NCI-H1092 treated with DMSO at 0.1 percent for 48 hours (cell line): ENCODE measurements around the gene TRPM2.
"Not testable (repeated sequence)": the region's sequence is repeated elsewhere in the genome, so short reads cannot be mapped to it uniquely, and the experiment has no call there.

Experiments
- DNase-seq: peaks from one replicate; lab custom pipeline; 2025; lab: John Stamatoyannopoulos, UW

TRPM2 gene

DNA sequence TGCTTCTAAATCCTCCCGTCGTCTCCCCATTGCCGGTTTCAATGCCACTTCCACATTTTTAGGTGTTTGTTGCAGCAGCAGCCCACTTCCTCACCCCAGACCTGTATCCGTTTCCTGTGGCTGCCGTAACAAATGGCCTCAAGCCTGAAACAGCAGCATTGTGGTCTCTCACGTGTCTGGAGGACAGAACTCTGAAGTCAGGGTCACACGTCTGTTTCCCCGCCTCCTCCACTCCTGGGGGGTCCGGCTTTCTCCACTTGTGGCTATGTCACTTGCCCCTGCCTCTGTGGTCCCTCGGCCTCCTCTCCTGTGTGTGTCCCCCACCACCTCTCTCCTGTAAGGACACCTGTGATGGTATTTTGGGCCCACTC is 21.8 kb downstream of the TRPM2 start:
- no peak for DNase-seq

DNA sequence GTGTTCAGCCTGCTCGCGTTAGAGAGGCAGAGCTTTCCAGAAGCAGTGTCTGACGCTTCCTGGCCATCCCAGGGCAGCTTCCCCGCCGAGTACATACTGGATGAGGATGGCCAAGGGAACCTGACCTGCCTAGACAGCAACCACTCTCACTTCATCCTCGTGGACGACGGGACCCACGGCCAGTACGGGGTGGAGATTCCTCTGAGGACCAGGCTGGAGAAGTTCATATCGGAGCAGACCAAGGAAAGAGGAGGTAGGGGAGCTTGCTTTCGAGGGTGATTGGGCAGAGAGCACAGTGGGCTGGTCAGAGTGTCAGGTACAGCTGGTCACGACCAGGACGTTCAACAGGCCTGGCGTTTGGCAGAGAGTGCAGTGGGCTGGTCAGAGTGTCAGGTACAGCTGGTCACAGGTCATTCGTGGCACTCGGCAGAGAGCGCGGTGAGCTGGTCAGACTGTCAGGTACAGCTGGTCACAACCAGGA is 22.4 kb downstream of the TRPM2 start:
- DNase-seq = no peak

DNA sequence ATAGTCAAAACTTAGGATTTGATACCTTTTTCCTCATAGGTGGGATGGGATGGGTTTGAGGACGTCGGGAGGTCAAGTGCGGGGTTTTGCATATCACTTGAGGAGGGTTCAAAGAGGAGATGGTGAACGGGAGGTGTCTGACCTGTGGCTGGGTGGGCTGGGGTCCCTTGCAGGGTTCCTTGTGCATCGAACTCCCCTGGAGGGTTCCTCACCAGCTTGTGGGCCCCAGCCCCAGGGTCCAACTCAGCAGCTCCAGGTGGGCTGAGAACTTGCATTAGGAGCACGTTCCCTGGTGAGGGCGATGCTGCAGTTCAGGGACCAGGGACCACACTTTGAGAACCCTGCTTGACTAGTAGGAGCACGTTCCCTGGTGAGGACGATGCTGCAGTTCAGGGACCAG is 23.2 kb downstream of the TRPM2 start:
- no peak for DNase-seq

DNA sequence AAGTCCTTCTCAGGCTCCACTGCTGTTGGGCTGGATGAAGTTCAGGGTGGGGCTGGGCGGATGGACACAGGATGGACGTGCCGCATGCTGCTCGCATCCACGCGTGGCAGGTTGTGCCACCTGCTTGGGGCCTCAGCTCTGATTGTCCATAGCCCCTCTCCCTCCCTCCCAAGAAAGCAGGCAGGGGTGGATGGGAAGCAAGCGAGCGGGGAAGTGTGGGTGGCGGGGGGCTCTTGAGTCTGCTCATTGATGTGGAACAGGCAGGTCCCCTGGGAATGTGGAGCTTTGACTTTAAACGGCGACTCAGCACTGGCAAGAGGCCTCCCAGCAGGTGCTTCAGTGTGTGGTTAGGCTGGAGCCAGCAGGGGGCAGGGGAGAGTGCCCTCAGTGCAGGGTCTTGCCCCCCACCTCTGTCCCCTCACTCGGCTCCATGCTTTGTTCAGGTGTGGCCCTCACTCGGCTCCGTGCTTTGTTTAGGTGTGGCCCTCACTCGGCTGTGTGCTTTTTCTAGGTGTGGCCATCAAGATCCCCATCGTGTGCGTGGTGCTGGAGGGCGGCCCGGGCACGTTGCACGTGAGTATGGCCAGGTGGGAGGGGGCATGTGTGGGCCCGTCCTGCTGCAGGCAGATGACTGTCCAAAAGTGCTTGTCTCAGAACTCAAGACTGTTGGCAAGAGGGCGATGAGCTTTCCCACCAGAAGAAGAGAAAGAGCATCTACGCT is 23.9 kb downstream of the TRPM2 start:
- DNase-seq = peak; percentile 63

DNA sequence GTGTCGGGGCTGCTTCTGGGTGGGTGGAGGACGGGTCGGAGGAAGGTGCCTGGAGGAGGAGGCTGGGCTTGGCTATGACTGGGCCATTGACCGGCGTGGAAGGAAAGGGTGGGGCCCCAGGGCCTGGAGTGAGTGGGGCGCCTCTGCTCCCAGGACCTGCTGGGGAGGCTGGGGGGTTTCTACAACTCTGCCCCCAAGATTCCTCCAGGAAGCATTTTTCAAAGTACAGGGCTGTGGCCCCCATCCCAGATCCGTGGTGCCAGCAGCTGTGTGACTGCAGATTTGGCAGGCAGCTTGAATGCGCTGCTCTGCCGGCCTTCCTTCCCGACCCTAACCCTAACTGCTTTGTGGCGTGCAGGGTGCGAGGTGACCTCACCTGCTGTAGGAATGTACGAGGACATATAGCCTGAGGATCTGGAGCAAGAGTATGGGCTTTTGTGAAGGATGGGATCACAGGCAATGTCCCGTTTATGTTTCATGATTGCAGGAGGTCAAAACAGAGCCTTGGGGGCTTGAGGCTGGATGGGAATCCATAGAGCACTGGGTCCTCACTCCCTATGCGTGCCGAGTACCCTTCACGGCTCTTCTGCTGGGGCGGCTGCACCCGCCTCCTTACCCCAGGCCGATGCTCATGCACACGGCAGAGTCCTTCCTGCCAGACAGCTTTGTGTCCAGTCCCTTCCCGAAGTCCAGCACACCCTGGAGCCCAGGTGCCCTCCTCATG is 24.7 kb downstream of the TRPM2 start:
- DNase-seq = no peak

DNA sequence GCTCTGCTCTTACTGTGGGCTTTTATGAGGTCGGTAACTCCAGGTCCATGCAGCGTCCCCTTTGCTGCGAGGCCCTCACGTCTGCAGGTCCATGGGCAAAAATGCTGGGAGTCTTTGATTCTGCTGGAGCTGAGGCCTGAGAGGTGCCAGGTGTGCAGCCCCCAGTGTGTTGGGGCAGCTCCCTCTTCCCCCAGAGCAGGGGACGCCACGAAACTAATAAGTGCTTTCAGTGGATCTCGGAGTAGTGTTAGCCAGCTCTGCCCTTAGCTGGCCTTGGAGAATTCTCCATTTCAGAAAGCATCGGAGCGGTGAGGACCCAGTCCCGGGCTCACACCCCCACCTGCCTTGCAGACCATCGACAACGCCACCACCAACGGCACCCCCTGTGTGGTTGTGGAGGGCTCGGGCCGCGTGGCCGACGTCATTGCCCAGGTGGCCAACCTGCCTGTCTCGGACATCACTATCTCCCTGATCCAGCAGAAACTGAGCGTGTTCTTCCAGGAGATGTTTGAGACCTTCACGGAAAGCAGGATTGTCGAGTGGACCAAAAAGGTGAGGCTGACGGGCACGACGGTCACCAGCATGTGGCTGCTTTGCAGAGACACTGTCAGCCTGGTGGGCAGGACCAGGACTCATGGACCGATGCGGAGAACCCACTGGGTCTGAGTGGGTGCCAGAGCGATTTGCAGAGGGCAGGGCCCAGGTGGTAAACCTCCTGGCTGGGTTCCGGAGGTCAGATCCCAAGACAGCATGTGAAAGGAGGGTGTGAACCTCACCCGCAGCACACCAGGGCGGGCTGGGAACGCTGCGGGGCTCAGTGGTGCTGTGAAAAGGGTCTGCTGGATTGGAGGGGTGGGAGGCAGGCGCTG is 25.5 kb downstream of the TRPM2 start:
- no peak for DNase-seq

DNA sequence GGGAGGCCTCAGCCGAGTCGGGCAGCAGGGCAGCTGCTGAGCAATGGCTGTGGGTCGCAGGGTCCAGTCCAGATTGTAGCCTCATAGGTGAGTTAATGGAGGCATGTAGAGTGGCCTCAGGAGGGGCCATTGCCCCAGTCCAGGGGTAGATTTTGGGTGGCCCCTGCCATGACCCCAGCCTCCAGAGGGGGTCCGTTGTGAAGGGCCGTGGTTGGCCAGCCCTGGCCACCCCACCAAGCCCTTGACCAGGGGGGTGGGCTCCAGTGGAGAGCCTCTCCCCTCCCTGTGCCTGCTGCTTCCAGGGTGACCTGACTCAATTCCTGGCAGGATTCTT is 26.1 kb downstream of the TRPM2 start:
- DNase-seq = no peak

DNA sequence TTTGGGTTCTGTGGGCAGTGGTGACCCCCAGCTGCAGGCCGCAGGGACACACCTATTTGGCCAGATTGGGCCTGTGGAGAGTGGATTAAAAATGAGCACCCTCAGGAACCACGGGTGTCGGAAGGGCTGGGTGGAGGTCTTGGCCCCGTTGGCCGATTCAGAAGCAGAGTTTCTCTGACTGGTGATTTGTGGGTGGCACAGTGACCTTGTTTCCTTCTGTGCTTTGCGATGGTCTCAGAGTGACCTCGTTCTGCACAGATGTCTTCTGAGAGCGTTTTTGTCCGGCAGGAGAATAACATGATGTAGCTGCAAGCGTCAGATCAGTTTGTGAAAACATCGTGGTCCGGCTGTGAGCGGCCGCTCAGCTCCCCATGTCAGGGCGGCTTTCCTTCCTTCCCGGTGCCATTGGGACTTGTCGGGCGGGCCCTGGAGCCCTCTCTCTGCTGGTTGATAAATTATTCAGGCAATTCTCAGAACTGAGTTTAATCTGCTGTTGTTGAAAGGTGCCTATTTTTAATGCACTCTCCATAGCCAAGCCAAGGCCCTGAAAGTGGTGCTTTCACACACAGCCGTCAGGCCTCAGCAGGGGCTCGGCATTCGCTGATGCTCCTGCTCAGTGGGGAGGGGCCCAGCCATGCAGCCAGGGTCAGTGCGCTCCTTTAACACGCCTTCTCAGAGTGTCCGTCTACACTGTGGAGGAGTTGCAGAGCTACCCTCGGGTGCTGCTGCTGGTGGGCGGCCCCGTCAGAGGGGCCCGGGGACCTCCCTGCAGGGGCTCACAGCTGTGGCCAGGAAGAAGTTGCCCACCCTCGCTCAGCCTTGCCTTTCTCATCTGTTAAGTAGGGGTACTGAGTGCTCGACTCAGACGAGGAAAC is 26.8 kb downstream of the TRPM2 start:
- no peak for DNase-seq

DNA sequence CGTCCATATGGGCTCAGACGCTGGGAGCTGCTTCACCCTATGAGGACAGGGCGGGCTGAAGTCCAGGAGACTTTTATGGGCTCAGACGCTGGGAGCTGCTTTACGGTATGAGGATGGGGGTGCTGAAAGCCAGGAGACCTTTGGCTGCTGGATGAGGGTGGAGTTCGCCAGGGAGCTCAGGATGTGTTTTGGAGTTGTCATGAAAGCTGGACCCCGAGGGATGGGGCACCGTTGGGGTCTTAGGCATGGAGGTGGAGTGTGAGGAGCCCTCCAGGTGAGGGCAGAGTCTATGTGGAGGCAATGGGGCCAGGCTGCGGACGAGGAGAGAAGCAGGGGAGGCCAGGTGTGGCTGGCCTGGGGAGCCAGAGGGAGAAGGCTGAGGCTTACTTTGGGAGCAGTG is 27.5 kb downstream of the TRPM2 start:
- DNase-seq = no peak

DNA sequence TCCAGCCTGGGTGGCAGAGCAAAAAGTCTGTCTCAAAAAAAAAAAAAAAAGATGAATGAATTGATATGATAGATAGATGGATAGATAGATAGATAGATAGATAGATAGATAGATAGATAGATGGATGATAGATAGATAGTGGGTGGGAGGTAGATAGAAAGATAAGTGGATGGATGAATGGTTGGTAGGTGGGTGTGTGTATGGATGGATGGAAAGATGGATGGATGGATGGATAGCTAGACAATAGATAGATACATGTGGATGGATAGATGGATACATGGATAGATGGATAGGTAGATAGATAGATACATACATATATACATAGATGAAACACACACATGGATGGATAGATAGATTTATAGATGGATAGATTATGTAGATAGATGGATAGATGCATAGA is 28.5 kb downstream of the TRPM2 start:
- DNase-seq = no peak

DNA sequence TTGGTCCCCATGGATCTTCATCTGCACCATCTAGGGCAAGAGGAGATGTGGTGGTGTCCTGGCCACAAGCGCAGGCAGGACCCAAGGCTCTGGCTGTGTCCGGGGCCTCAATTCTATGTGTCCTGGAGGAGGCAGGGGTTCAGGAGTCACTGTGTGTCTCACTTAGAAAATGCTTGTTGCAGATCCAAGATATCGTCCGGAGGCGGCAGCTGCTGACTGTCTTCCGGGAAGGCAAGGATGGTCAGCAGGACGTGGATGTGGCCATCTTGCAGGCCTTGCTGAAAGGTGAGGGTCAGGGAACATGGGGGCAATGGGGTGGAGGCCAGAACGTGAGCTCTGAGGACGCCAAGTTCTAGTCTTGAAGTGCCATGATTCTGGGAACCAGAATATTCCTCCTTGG is 29.1 kb downstream of the TRPM2 start:
- DNase-seq = no peak

DNA sequence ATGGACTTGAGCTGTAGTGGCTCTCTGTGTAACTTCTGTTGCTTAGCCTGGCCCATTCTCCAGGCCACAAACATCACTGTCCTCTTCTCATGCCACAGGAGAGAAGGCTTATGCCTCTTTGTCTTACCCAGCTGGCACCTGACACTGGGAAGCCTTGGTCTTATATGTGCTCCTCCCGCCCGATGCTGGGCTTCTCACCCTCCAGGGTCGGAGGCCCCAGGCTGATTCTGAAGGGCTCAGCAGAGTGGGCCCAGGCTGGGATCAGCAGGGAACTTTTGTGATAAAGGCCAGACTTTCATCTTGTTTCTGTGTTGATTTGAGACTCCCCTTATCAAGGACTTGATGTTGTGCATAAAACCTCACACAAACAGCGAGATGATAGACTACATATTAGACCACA is 29.8 kb downstream of the TRPM2 start:
- DNase-seq = no peak

DNA sequence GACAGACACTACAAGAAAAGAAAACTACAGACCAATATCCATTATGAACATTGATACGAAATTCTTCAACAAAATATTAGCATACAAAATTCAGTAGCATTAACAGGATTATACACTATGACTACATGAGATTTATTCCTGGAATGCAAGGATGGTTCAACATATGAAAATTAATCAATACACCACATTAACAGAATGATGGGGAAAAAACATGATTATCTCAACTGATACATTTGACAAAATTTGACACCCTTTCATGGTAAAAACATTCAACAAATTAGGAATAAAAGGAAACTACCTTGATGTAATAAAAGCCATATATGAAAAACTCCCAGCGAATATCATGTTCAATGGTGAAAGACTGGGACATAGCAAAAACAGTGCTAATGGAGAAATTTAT is 31.5 kb downstream of the TRPM2 start:
- no peak for DNase-seq

DNA sequence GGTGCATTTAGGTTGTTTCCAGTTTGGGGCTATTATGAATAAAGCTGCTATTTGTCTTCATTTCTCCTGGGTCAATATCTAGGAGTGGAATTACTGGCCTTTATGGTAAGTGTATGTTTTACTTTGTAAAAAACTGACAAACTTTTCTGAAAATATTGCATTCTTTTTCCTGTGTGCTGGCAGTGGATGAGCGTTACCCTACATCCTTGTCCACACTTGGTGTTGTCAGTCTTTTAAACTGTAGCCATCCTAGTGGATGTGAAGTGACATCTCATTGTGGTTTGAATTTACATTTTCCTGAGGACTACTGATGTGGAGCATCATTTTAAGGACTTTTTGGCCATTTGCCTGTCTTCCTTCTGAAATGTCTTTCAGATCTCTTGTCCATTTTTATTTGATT is 35.9 kb downstream of the TRPM2 start:
- DNase-seq = no peak

DNA sequence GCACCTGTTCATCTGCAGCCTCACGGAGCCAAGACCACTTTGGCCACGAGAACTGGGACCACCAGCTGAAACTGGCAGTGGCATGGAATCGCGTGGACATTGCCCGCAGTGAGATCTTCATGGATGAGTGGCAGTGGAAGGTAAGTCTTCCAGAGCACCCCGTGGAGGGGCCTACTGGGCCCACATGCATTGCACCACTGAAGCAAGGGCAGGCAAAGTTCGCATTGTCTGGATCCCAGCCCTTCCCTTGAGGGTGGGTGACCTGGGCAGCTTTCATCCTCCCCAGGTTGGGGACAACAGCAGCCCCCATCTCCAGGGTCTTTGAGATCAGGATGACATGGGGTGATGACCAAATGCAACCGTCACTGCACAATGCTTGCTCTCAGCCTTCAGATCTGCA is 37.5 kb downstream of the TRPM2 start:
- DNase-seq = no peak

DNA sequence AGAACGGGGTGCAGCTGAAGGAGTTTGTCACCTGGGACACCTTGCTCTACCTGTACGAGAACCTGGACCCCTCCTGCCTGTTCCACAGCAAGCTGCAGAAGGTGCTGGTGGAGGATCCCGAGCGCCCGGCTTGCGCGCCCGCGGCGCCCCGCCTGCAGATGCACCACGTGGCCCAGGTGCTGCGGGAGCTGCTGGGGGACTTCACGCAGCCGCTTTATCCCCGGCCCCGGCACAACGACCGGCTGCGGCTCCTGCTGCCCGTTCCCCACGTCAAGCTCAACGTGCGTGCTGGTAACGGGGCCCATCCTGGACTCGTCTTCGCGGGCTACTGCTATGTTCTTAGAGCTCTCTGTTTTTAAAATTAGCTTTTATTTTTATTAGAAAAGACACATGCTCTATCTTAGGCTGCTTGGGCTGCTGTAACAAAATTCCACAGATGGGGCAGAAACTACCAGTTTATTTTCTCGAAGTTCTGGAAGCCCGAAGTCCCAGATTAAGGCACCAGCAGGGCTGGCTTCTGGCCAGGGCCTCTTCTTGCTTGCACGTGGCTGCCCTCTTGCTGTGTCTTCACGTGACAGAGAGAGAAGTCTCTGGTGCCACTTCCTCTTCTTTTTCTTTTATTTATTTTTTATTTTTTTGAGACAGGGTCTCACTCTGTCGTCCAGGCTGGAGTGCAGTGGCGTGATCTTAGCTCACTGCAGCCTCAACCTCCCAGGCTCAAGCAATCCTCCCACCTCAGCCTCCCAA is 38.1 kb downstream of the TRPM2 start:
- DNase-seq = no peak

DNA sequence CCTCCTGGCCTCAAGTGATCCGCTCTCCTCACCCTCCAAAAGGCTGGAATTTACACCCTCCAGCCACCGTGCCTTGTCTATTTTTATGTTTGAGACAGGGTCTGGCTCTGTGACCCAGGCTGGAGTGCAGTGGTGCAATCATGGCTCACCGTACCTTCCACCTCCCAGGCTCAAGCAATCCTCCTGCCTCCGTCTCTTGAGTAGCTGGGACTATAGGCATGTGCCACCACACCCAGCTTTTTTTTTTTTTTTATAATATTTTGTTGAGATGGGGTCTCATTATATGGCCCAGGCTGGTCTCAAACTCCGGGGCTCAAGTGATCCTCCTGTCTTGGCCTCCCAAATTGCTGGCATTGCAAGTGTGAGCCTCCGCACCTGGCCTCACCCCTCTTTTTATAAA is 38.8 kb downstream of the TRPM2 start:
- no peak for DNase-seq

DNA sequence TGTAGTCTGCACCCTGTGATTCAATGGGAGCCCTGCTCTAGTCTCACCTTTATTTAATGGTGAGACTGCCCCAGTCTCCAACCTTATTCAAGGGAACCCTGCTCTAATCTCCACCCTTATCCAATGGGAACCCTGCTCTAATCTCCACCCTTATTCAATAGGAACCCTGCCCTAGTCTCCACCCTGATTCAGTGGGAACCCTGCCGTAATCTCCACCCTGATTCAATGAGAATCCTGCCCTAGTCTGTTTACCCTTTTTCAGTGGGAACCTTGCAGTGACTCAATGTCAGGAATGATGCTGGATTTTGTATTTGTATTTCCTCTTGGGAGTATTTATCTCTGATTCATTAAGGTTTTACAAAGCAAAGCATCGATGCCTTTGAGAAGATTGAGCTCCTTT is 39.5 kb downstream of the TRPM2 start:
- DNase-seq = no peak

DNA sequence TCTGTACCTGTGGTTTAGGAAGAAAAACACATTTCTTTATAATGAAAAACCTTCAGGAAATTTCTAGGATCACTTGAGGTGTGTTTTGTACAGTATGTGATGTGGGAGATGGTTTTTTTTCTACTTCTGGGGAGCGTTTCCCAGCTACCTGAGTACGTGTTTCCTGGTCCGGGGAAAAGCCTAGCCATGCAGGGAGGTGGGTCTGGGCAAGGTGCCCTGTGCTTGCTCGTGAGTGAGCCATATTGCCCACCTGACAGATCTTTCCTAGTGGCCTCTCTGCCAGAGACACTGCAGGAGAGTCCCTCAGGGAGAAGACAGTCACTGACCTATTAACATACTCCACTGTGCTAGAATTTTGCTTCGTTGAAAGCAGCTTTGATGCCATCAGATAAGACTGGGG is 41.3 kb downstream of the TRPM2 start:
- DNase-seq = no peak

DNA sequence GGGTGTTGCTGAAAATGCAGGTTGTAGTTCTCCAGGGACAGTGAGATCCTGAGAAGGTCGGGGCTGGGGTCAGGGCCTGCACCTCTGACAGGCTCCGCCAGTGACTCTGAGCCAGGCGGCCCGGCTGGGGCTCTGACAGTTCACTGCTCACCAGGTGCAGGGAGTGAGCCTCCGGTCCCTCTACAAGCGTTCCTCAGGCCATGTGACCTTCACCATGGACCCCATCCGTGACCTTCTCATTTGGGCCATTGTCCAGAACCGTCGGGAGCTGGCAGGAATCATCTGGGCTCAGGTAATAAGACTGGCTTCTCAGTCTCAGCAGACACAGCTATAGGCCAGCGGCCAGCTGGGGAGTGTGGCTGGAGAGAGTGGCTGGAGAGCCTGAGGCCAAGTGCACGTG is 41.8 kb downstream of the TRPM2 start:
- DNase-seq = no peak

DNA sequence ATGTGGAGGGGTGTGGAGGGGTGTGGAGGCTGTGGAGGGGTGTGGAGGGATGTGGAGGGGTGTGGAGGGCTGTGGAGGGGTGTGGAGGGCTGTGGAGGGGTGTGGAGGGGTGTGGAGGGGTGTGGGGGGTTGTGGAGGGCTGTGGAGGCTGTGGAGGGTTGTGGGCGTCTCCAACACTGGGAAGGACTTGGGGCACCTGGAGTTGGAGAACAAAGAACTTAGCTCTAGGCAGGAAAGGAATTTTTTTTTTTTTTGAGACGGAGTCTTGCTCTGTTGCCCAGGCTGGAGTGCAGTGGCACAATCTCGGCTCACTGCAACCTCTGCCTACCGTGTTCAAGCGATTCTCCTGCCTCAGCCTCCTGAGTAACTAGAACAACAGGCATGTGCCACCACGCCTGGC is 43.4 kb downstream of the TRPM2 start:
- DNase-seq = not testable (repeated sequence)
